Tibial nerve (tissue), 3 donors: ENCODE results near the gene ATG9B.

Experiments
- CTCF ChIP-seq, 5 experiments: fragments of 200-600 bp in 3 of 5; fragments of 450-650 bp in 2 of 5; sonication (generic) in 3 of 5; IDR thresholded peaks; one replicate each; pipeline ENCODE4 v1.5.1; 2016 to 2019; ENCODE audit warnings: antibody characterized with exemption in 5 of 5, mild to moderate bottlenecking in 3 of 5, moderate library complexity in 2 of 5
- POLR2A ChIP-seq, 2 donors: fragments of 450-650 bp; IDR thresholded peaks; one replicate each; pipeline ENCODE4 v1.6.1; 2017; ENCODE audit warnings: antibody characterized with exemption in 2 of 2, mild to moderate bottlenecking in 2 of 2, moderate library complexity in 2 of 2

- no peak for TF ChIP-seq CTCF (IDR thresholded peaks at IDR 0.05)
- TF ChIP-seq POLR2A (IDR thresholded peaks at IDR 0.05), result no peak
These were observed 18.7 kb downstream of the ATG9B start for GRCh38 chr7:151005566-151005965.
